ENCODE data around the gene RPRD2.

DNA sequence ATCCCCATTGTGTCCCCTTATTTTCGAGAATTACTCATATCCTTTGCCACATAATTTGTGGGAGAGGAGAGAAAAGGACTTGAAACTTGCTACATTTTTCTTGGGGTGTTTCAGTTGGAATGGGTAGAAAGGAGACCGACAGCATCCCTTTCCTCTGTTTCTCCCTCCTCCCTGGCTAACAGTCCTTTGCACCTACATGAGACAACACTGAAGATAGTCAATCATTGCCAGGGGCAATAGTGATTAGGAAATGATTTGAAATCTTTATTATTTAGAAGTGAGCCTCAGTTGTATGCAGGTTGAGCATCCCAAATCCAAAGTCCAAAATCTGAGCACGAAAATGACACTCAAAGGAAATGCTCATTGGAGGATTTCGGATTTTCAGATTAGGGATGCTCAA, 115.4 kb downstream of the RPRD2 start:
- no peak for TF ChIP-seq FOXK1 (CRISPR knock-in tag; IDR thresholded peaks at IDR 0.05; ENCODE audit: borderline replicate concordance)
- TF ChIP-seq NFE2L1 (tag; IDR thresholded peaks at IDR 0.05; ENCODE audit: borderline replicate concordance, low read depth), result no peak
- no peak for TF ChIP-seq FUS (optimal IDR thresholded peaks at IDR 0.05; ENCODE audit: low read depth, low read length)
